ENCODE data around the gene TACC2.
A peak's percentile ranks its signal among the peaks of the same experiment; 100 is the strongest.
"Not testable (repeated sequence)": the region's sequence is repeated elsewhere in the genome, so short reads cannot be mapped to it uniquely, and the experiment has no call there.

TACC2 gene

GRCh38 chr10:122098924-122099323, 110.0 kb downstream of the TACC2 start:
- DNase-seq = no peak

- DNase-seq = no peak
Measured at GRCh38 chr10:122099562-122099961, 110.6 kb downstream of the TACC2 start.

GRCh38 chr10:122102146-122102868, 113.3 kb downstream of the TACC2 start:
- DNase-seq = no peak

GRCh38 chr10:122102869-122103525, 114.0 kb downstream of the TACC2 start:
- DNase-seq = no peak

- no peak for DNase-seq
Measured at GRCh38 chr10:122103592-122103991, 114.6 kb downstream of the TACC2 start.

- DNase-seq = not testable (repeated sequence)
Measured at GRCh38 chr10:122108786-122109185, 119.8 kb downstream of the TACC2 start.

GRCh38 chr10:122112021-122112616, 123.2 kb downstream of the TACC2 start:
- no peak for DNase-seq

GRCh38 chr10:122112625-122113160, 123.7 kb downstream of the TACC2 start:
- DNase-seq = peak; percentile 80

- DNase-seq = peak; percentile 61
Measured at GRCh38 chr10:122113161-122113944, 124.4 kb downstream of the TACC2 start.

GRCh38 chr10:122113945-122114747, 125.2 kb downstream of the TACC2 start:
- DNase-seq = no peak

- no peak for DNase-seq
Measured at GRCh38 chr10:122115874-122116273, 126.9 kb downstream of the TACC2 start.

GRCh38 chr10:122116331-122116730, 127.4 kb downstream of the TACC2 start:
- no peak for DNase-seq

GRCh38 chr10:122117475-122117874, 128.5 kb downstream of the TACC2 start:
- no peak for DNase-seq

GRCh38 chr10:122120008-122120744, 131.2 kb downstream of the TACC2 start:
- DNase-seq = no peak

- no peak for DNase-seq
Measured at GRCh38 chr10:122121059-122121458, 132.1 kb downstream of the TACC2 start.

GRCh38 chr10:122122493-122122892, 133.5 kb downstream of the TACC2 start:
- no peak for DNase-seq

- no peak for DNase-seq
Measured at GRCh38 chr10:122123186-122123585, 134.2 kb downstream of the TACC2 start.

- DNase-seq = no peak
Measured at GRCh38 chr10:122124342-122124741, 135.4 kb downstream of the TACC2 start.

GRCh38 chr10:122124808-122125207, 135.8 kb downstream of the TACC2 start:
- no peak for DNase-seq

- DNase-seq = peak; percentile 84
Measured at GRCh38 chr10:122126763-122127659, 138.0 kb downstream of the TACC2 start.

Data from amniotic stem cell (primary cell).